IMR-90 (cell line): ENCODE data around the gene RAB11FIP4. TPM values are rescaled to one million over a fixed set of nuclear protein-coding genes. Genes with fewer than 3 reads are reported as not detected.

Experiments used
- ATAC-seq: fragments of 200-7000 bp; cut with Tn5 transposase; 2 replicates; pipeline ENCODE4 v1.9.1; 2020; ENCODE audit warnings: low read depth, mild to moderate bottlenecking, moderate library complexity
- BruUV-seq: library from RNA; stranded (reverse); fragments of 400-500 nt; replicated peaks from 2 replicates; lab custom pipeline; 2021; lab: Mats Ljungman, UMichigan
- CTCF ChIA-PET: fragments of 300-600 bp; formaldehyde crosslinking; extraction: SDS; loops from one replicate; lab custom pipeline; 2021; ENCODE audit warnings: antibody characterized with exemption; lab: Yijun Ruan, JAX
- POLR2A ChIA-PET: fragments of 300-600 bp; sonication (Branson Sonifier 250); formaldehyde crosslinking; loops from one replicate; lab custom pipeline; 2022; ENCODE audit warnings: antibody characterized with exemption; ENCODE audit not compliant: unreplicated experiment; lab: Charles Lee
- DNase-seq: peaks from one replicate; pipeline ENCODE4 v3.0.0; 2013
- H2AFZ ChIP-seq: replicated peaks from 2 replicates; pipeline ENCODE3; 2013; ENCODE audit warnings: low read length, mild to moderate bottlenecking; ENCODE audit not compliant: poor library complexity
- H2AK5ac ChIP-seq: 2 replicates; pipeline ENCODE4 v1.6.1; 2013; ENCODE audit warnings: low read depth, low read length, inconsistent platforms
- H2AK9ac ChIP-seq: replicated peaks from 2 replicates; pipeline ENCODE3; 2013; ENCODE audit warnings: mild to moderate bottlenecking, low read depth, low read length, moderate library complexity; ENCODE audit not compliant: poor library complexity
- H2BK120ac ChIP-seq: 2 replicates; pipeline ENCODE4 v1.6.1; 2013; ENCODE audit warnings: low read depth, low read length, inconsistent platforms
- H2BK15ac ChIP-seq: 3 replicates; pipeline ENCODE4 v1.6.1; 2013; ENCODE audit warnings: low read depth, low read length, inconsistent platforms
- H2BK20ac ChIP-seq: 2 replicates; pipeline ENCODE4 v1.6.1; 2013; ENCODE audit warnings: low read depth, mild to moderate bottlenecking, inconsistent platforms, low read length, moderate library complexity
- H2BK5ac ChIP-seq: 2 replicates; pipeline ENCODE4 v1.6.1; 2013; ENCODE audit warnings: mild to moderate bottlenecking, low read depth, low read length, inconsistent platforms; ENCODE audit not compliant: poor library complexity, severe bottlenecking
- H3K14ac ChIP-seq: replicated peaks from 2 replicates; pipeline ENCODE4 v1.6.1; 2013; ENCODE audit warnings: low read depth, low read length, inconsistent platforms
- H3K18ac ChIP-seq: 2 replicates; pipeline ENCODE4 v1.6.1; 2013; ENCODE audit warnings: low read depth, low read length, control low read depth
- H3K23ac ChIP-seq: 2 replicates; pipeline ENCODE4 v1.6.1; 2013; ENCODE audit warnings: low read depth, low read length, inconsistent platforms
- H3K27ac ChIP-seq: 2 replicates; pipeline ENCODE4 v1.5.1; 2013; ENCODE audit warnings: mild to moderate bottlenecking, control low read depth, low read length; ENCODE audit not compliant: insufficient read depth
- H3K27me3 ChIP-seq: 2 replicates; pipeline ENCODE4 v1.6.1; 2013; ENCODE audit warnings: low read length; ENCODE audit not compliant: control insufficient read depth, insufficient read depth
- H3K36me3 ChIP-seq: 2 replicates; pipeline ENCODE4 v1.6.1; 2013; ENCODE audit warnings: low read length, mixed read lengths; ENCODE audit not compliant: control insufficient read depth, insufficient read depth
- H3K4ac ChIP-seq: 2 replicates; pipeline ENCODE4 v1.6.1; 2013; ENCODE audit warnings: low read depth, low read length, inconsistent platforms
- H3K4me1 ChIP-seq: 2 replicates; pipeline ENCODE4 v1.6.1; 2013; ENCODE audit warnings: low read length, mixed read lengths; ENCODE audit not compliant: control insufficient read depth, insufficient read depth
- H3K4me2 ChIP-seq: 2 replicates; pipeline ENCODE4 v1.6.1; 2013; ENCODE audit warnings: low read depth, mild to moderate bottlenecking, control low read depth, low read length, moderate library complexity
- H3K4me3 ChIP-seq: 2 replicates; pipeline ENCODE4 v1.5.1; 2013; ENCODE audit warnings: low read depth, mild to moderate bottlenecking, control low read depth, low read length, moderate library complexity; ENCODE audit not compliant: insufficient read depth
- H3K56ac ChIP-seq: 2 replicates; pipeline ENCODE4 v1.6.1; 2013; ENCODE audit warnings: low read length, inconsistent platforms; ENCODE audit not compliant: insufficient read depth; ENCODE audit errors: extremely low read depth
- H3K79me1 ChIP-seq, 2 experiments: 2 replicates each; pipeline ENCODE4 v1.6.1; 2013; ENCODE audit warnings: low read length in 2 of 2, inconsistent platforms in 1 of 2, low read depth in 1 of 2
- H3K9ac ChIP-seq: 2 replicates; pipeline ENCODE4 v1.6.1; 2013; ENCODE audit warnings: low read depth, low read length, control low read depth
- H3K9me1 ChIP-seq: 2 replicates; pipeline ENCODE4 v1.6.1; 2013; ENCODE audit warnings: low read length, inconsistent platforms; ENCODE audit not compliant: insufficient read depth
- H3K9me3 ChIP-seq: 2 replicates; pipeline ENCODE4 v1.6.1; 2013; ENCODE audit warnings: low read length; ENCODE audit not compliant: control insufficient read depth, insufficient read depth
- H4K20me1 ChIP-seq: 2 replicates; pipeline ENCODE4 v1.6.1; 2013; ENCODE audit warnings: low read length, inconsistent platforms; ENCODE audit not compliant: insufficient read depth
- H4K5ac ChIP-seq: 2 replicates; pipeline ENCODE4 v1.6.1; 2013; ENCODE audit warnings: mild to moderate bottlenecking, low read depth, low read length, control low read depth
- H4K8ac ChIP-seq, 2 experiments: 2 replicates each; pipeline ENCODE4 v1.6.1; 2013; ENCODE audit warnings: low read depth in 2 of 2, low read length in 2 of 2, control low read depth in 1 of 2, inconsistent platforms in 1 of 2
- H4K91ac ChIP-seq: 2 replicates; pipeline ENCODE4 v1.6.1; 2013; ENCODE audit warnings: low read depth, low read length, inconsistent platforms; ENCODE audit not compliant: insufficient read depth
- CHD1 ChIP-seq: IDR thresholded peaks from 2 replicates; pipeline ENCODE4 v1.6.1; 2012; ENCODE audit warnings: low read depth, low read length, improper control_type of control experiment
- FOS ChIP-seq: fragments of 150-350 bp; IDR thresholded peaks from 2 replicates; pipeline ENCODE4 v1.6.1; 2016; ENCODE audit warnings: low read depth, low read length
- MAFK ChIP-seq: IDR thresholded peaks from 2 replicates; pipeline ENCODE4 v1.6.1; 2012; ENCODE audit warnings: low read depth, low read length, improper control_type of control experiment
- MXI1 ChIP-seq: IDR thresholded peaks from 2 replicates; pipeline ENCODE4 v1.6.1; 2012; ENCODE audit warnings: low read depth, mild to moderate bottlenecking, low read length, moderate library complexity, borderline replicate concordance
- NFE2L2 ChIP-seq: fragments of 150-350 bp; IDR thresholded peaks from 2 replicates; pipeline ENCODE4 v1.6.1; 2016; ENCODE audit warnings: low read depth, mild to moderate bottlenecking, low read length
- RAD21 ChIP-seq: IDR thresholded peaks from 2 replicates; pipeline ENCODE4 v1.6.1; 2012; ENCODE audit warnings: low read length, improper control_type of control experiment
- SMC3 ChIP-seq: fragments of 150-350 bp; IDR thresholded peaks from 2 replicates; pipeline ENCODE4 v1.6.1; 2016; ENCODE audit warnings: low read depth, mild to moderate bottlenecking, antibody characterized with exemption, low read length, moderate library complexity
- WGBS, 2 experiments: methylation state at CpG; one replicate each; pipeline versions ENCODE4 v1.1.5 to v1.1.7; 2013; ENCODE audit warnings: missing lambda C conversion rate in 2 of 2; ENCODE audit not compliant: insufficient read length in 1 of 2; ENCODE audit errors: extremely low coverage in 2 of 2; 5-methylcytosine and 5-hydroxymethylcytosine counted together
- dilution Hi-C: fragments of 300-500 bp; cut with HindIII; formaldehyde crosslinking; loops from one replicate; pipeline ENCODE4 v1.14.3; 2018; ENCODE audit warnings: low sequenced_read_pairs; ENCODE audit not compliant: unreplicated experiment
- in situ Hi-C: fragments of 300-500 bp; cut with MboI; formaldehyde crosslinking; loops from 3 replicates; pipeline ENCODE4 v1.14.3; 2019; ENCODE audit warnings: low sequenced_read_pairs, inconsistent platforms, mixed read lengths
- intact Hi-C: fragments of 100-400 bp; cut with micrococcal nuclease; formaldehyde crosslinking; loops from 2 replicates; pipeline ENCODE4 v1.10.0; 2022
- polyA plus RNA-seq, 3 experiments: library from polyadenylated mRNA; depleted of rRNA; stranded (reverse); fragments of >200 nt; gene quantifications; 2 replicates each; pipeline ENCODE4 v1.2.3, GENCODE V29; 2012; ENCODE audit warnings: low replicate concordance in 1 of 3
- total RNA-seq: library from RNA; depleted of rRNA; stranded (reverse); fragments of >200 nt; gene quantifications from 2 replicates; pipeline ENCODE4 v1.2.3, GENCODE V29; 2012
- TF ChIP-seq, protein P1 (sequence below): conservative IDR thresholded peaks from 2 replicates; pipeline ENCODE4 v1.5.1; 2012; ENCODE audit warnings: mild to moderate bottlenecking, low read depth, low read length, improper control_type of control experiment

The RAB11FIP4 gene
- total and polyA plus RNA-seq, 2 of the 4 experiments (the other 2 are of a cell fraction) = 0.68 to 1.1 TPM

GRCh38 chr17:31443386-31443785 lies 51.9 kb downstream of the RAB11FIP4 start:
- in situ Hi-C loops (loop anchor here (5.0 kb wide), 2 partner anchors 84 to 399 kb away; no protein-coding TSS in a partner anchor), intact Hi-C loops (no loop called here), dilution Hi-C loops (no loop called here)
- Histone ChIP-seq H2BK5ac (no peak overlapping the region), H2AK5ac (no peak overlapping the region; the same call in 1 of the 2 replicates), H2BK20ac (no peak overlapping the region), H3K9me1 (0 out of 2 replicates have a peak, but pooled peaks cover 3% of the 10 kb centered on the region), H3K9ac (no peak overlapping the region), H4K20me1 (no peaks in the 10 kb centered on the region), H3K4me3 (no peak overlapping the region), H3K23ac (no peak overlapping the region), H4K8ac (peak overlapping the region in 1 of 2 experiments; percentile 52; a peak in 1 of 4 replicates), H3K4me1 (no peaks in the 10 kb centered on the region; the same call in 1 of the 2 replicates), H2BK120ac (peak overlapping the region; percentile 42; the same call in 1 of the 2 replicates), H2AK9ac (no peak overlapping the region), H2BK15ac (no peak overlapping the region), H3K18ac (no peak overlapping the region; the same call in 1 of the 2 replicates), H3K4ac (peak overlapping the region; percentile 52; the same call in 1 of the 2 replicates), H4K91ac (no peak overlapping the region), H3K14ac (0 out of 2 replicates have a peak overlapping the region, but pooled peaks have one; percentile 72), H3K36me3 (no peaks in the 10 kb centered on the region), H3K27me3 (peaks cover 9% of the 10 kb centered on the region; the same call in 1 of the 2 replicates), H3K56ac (no peak overlapping the region), H3K4me2 (no peak overlapping the region), H3K27ac (no peak overlapping the region), H3K9me3 (no peaks in the 10 kb centered on the region), H4K5ac (no peak overlapping the region), H3K79me1 (no peaks in the 10 kb centered on the region), H2AFZ (no peak overlapping the region)
- BruUV-seq = no TSS peak
- POLR2A ChIA-PET = no interaction called here
- CTCF ChIA-PET = no interaction called here
- ATAC-seq (no peak), DNase-seq (no peak)
- TF ChIP-seq, protein P1, sequence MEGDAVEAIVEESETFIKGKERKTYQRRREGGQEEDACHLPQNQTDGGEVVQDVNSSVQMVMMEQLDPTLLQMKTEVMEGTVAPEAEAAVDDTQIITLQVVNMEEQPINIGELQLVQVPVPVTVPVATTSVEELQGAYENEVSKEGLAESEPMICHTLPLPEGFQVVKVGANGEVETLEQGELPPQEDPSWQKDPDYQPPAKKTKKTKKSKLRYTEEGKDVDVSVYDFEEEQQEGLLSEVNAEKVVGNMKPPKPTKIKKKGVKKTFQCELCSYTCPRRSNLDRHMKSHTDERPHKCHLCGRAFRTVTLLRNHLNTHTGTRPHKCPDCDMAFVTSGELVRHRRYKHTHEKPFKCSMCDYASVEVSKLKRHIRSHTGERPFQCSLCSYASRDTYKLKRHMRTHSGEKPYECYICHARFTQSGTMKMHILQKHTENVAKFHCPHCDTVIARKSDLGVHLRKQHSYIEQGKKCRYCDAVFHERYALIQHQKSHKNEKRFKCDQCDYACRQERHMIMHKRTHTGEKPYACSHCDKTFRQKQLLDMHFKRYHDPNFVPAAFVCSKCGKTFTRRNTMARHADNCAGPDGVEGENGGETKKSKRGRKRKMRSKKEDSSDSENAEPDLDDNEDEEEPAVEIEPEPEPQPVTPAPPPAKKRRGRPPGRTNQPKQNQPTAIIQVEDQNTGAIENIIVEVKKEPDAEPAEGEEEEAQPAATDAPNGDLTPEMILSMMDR = no peak
- TF ChIP-seq CHD1 = no peak
- TF ChIP-seq RAD21 = no peak
- no peak for TF ChIP-seq SMC3
- no peak for TF ChIP-seq MXI1
- no peak for TF ChIP-seq MAFK
- no peak for TF ChIP-seq FOS
- no peak for TF ChIP-seq NFE2L2
- 75% methylated on average over 4 of the region's 7 CpGs; no CpG with 5 or more reads in 1 of the 2 experiments for WGBS, 2 experiments
